HEK293 (cell line): ENCODE measurements around the gene CENPS.
A peak's percentile ranks its signal among the peaks of the same experiment; 100 is the strongest.

Source experiments
- CTCF ChIA-PET: fragments of 350-600 bp; formaldehyde crosslinking; extraction: SDS; loops from one replicate; lab custom pipeline; 2021; ENCODE audit warnings: antibody characterized with exemption; lab: Yijun Ruan, JAX
- POLR2A ChIA-PET: fragments of 300-600 bp; formaldehyde crosslinking; extraction: SDS; loops from one replicate; lab custom pipeline; 2020; ENCODE audit warnings: antibody characterized with exemption, inconsistent platforms; lab: Yijun Ruan, JAX
- H3K27ac ChIP-seq: fragments of 200-500 bp; sonication (Bioruptor generic); 2 replicates; pipeline ENCODE4 v1.5.1; 2014; ENCODE audit warnings: low read depth, low read length, control low read depth, inconsistent platforms; ENCODE audit errors: extremely low read depth
- H3K36me3 ChIP-seq, 2 experiments: fragments of 200-500 bp in 1 of 2; sonication (Bioruptor generic) in 1 of 2; 1 replicate in 1 of 2; 2 replicates in 1 of 2; pipeline ENCODE4 v1.5.1; 2014 to 2017; ENCODE audit warnings: inconsistent platforms in 2 of 2, low read length in 2 of 2; ENCODE audit not compliant: control insufficient read depth in 2 of 2, insufficient read depth in 1 of 2
- H3K4me1 ChIP-seq: fragments of 200-500 bp; sonication (Bioruptor generic); 2 replicates; pipeline ENCODE4 v1.5.1; 2014; ENCODE audit warnings: mild to moderate bottlenecking, low read length, inconsistent platforms; ENCODE audit not compliant: control insufficient read depth, insufficient read depth
- H3K4me3 ChIP-seq: 2 replicates; pipeline ENCODE4 v1.5.1; 2011; ENCODE audit warnings: low read depth, mild to moderate bottlenecking, control low read depth, low read length, moderate library complexity
- H3K9me3 ChIP-seq: fragments of 200-500 bp; sonication (Bioruptor generic); 2 replicates; pipeline ENCODE4 v1.5.1; 2014; ENCODE audit warnings: low read depth, low read length, inconsistent platforms; ENCODE audit not compliant: control insufficient read depth, insufficient read depth
- ATF2 ChIP-seq: fragments of 450-650 bp; formaldehyde crosslinking; IDR thresholded peaks from 2 replicates; pipeline ENCODE4 v1.5.1; 2016; ENCODE audit warnings: missing biosample characterization, missing genetic modification characterization, low read depth
- CTCF ChIP-seq: fragments of 450-650 bp; formaldehyde crosslinking; IDR thresholded peaks from 2 replicates; pipeline ENCODE4 v1.5.1; 2016; ENCODE audit warnings: missing biosample characterization, missing genetic modification characterization
- GLIS1 ChIP-seq: fragments of 450-650 bp; formaldehyde crosslinking; IDR thresholded peaks from 2 replicates; pipeline ENCODE4 v1.5.1; 2016; ENCODE audit warnings: missing biosample characterization, missing genetic modification characterization
- ZBTB21 ChIP-seq: fragments of 450-650 bp; formaldehyde crosslinking; IDR thresholded peaks from 2 replicates; pipeline ENCODE4 v1.5.1; 2017; ENCODE audit warnings: missing biosample characterization, missing genetic modification characterization
- ZBTB8A ChIP-seq: fragments of 450-650 bp; formaldehyde crosslinking; IDR thresholded peaks from 2 replicates; pipeline ENCODE4 v1.5.1; 2016; ENCODE audit warnings: missing biosample characterization, missing genetic modification characterization
- ZFHX2 ChIP-seq: fragments of 450-650 bp; formaldehyde crosslinking; conservative IDR thresholded peaks from 2 replicates; pipeline ENCODE4 v1.5.1; 2016; ENCODE audit warnings: missing biosample characterization, missing genetic modification characterization
- ZNF140 ChIP-seq: fragments of 450-650 bp; formaldehyde crosslinking; IDR thresholded peaks from 2 replicates; pipeline ENCODE4 v1.5.1; 2016; ENCODE audit warnings: missing biosample characterization, missing genetic modification characterization
- ZNF18 ChIP-seq: fragments of 450-650 bp; formaldehyde crosslinking; IDR thresholded peaks from 2 replicates; pipeline ENCODE4 v1.5.1; 2016; ENCODE audit warnings: missing biosample characterization, missing genetic modification characterization
- ZNF391 ChIP-seq: fragments of 450-650 bp; formaldehyde crosslinking; IDR thresholded peaks from 2 replicates; pipeline ENCODE4 v1.5.1; 2016; ENCODE audit warnings: low read depth, missing biosample characterization, missing genetic modification characterization, borderline replicate concordance
- ZNF518A ChIP-seq: fragments of 450-650 bp; formaldehyde crosslinking; conservative IDR thresholded peaks from 2 replicates; pipeline ENCODE4 v1.5.1; 2016; ENCODE audit warnings: low read depth, missing biosample characterization, missing genetic modification characterization
- ZNF701 ChIP-seq: fragments of 450-650 bp; formaldehyde crosslinking; IDR thresholded peaks from 2 replicates; pipeline ENCODE4 v1.5.1; 2016; ENCODE audit warnings: missing biosample characterization, missing genetic modification characterization
- ZSCAN18 ChIP-seq: fragments of 450-650 bp; formaldehyde crosslinking; IDR thresholded peaks from 2 replicates; pipeline ENCODE4 v1.5.1; 2016; ENCODE audit warnings: missing biosample characterization, missing genetic modification characterization

CENPS gene

GRCh38 chr1:10401281-10401680 lies 29.0 kb upstream of the CENPS start:
- TF ChIP-seq ZNF518A (tag by site-specific recombination) (no peak), ZBTB21 (tag by site-specific recombination) (no peak), GLIS1 (0 out of 2 replicates have a peak, but pooled peaks have one; percentile 9), ZNF18 (tag by site-specific recombination) (no peak)
- ChIA-PET POLR2A (no interaction called here), CTCF (interaction anchor here (0.6 to 1.2 kb wide), 3 partner anchors 30 to 474 kb away, joined by 3 to 4 read pairs (median 3); no protein-coding TSS in a partner anchor)
- H3K4me3 ChIP-seq: no peak overlapping the region
- no peak overlapping the region for H3K27ac ChIP-seq
- no peaks in the 10 kb centered on the region for H3K9me3 ChIP-seq
- peaks cover 36 to 62% of the 10 kb centered on the region in 2 experiments for H3K36me3 ChIP-seq
- H3K4me1 ChIP-seq: peaks cover 2% of the 10 kb centered on the region; the same call in 1 of the 2 replicates

- no peak overlapping the region for H3K27ac ChIP-seq
- no peak for TF ChIP-seq ZSCAN18 (tag by site-specific recombination)
- no peak for TF ChIP-seq ZNF391
- no peak for TF ChIP-seq ZNF701 (tag by site-specific recombination)
- no peak for TF ChIP-seq ZBTB8A (tag by site-specific recombination)
- no peak for TF ChIP-seq CTCF (tag by site-specific recombination)
- no peak for TF ChIP-seq ZNF140
- no peak for TF ChIP-seq ZFHX2 (tag by site-specific recombination)
- TF ChIP-seq ATF2 (tag by site-specific recombination): peak; percentile 57
- H3K4me3 ChIP-seq: no peak overlapping the region
- H3K4me1 ChIP-seq: peaks cover 2% of the 10 kb centered on the region; the same call in 1 of the 2 replicates
- peaks cover 47 to 77% of the 10 kb centered on the region in 2 experiments for H3K36me3 ChIP-seq
- ChIA-PET CTCF (no interaction called here), POLR2A (interaction anchor here (1.2 kb wide), 1 partner anchor 18 kb away, joined by 5 read pairs; no protein-coding TSS in a partner anchor)
- no peaks in the 10 kb centered on the region for H3K9me3 ChIP-seq
These were observed 27.4 kb upstream of the CENPS start for GRCh38 chr1:10402729-10403274.
